GM12878 (cell line): ENCODE results near the gene ITGAD. TPM values are rescaled to one million over a fixed set of nuclear protein-coding genes. Genes with fewer than 3 reads are reported as not detected.
A peak's percentile ranks its signal among the peaks of the same experiment; 100 is the strongest.

ENCODE experiments used
- ATAC-seq: fragments of 200-7000 bp; cut with Tn5 transposase; 3 replicates; pipeline ENCODE4 v1.9.1; 2020; ENCODE audit warnings: mild to moderate bottlenecking, moderate library complexity
- BruUV-seq: library from RNA; stranded (reverse); fragments of 400-500 nt; replicated peaks from 2 replicates; lab custom pipeline; 2021; lab: Mats Ljungman, UMichigan
- CTCF ChIA-PET: fragments of 300-600 bp; sonication (Branson Sonifier 250); formaldehyde crosslinking; extraction: SDS; loops from one replicate; lab custom pipeline; 2021; ENCODE audit warnings: inconsistent platforms; lab: Yijun Ruan, JAX
- POLR2A ChIA-PET: fragments of 350-600 bp; formaldehyde crosslinking; extraction: SDS; loops from one replicate; lab custom pipeline; 2021; ENCODE audit warnings: inconsistent platforms; lab: Charles Lee
- RAD21 ChIA-PET: fragments of 300-600 bp; sonication (Branson Sonifier 250); formaldehyde crosslinking; loops from one replicate; lab custom pipeline; 2023; ENCODE audit warnings: antibody characterized with exemption; ENCODE audit not compliant: unreplicated experiment; lab: Charles Lee
- SMC1A ChIA-PET: fragments of 300-600 bp; sonication (Branson Sonifier 250); formaldehyde crosslinking; loops from one replicate; lab custom pipeline; 2023; ENCODE audit not compliant: unreplicated experiment, uncharacterized antibody; lab: Charles Lee
- DNase-seq: peaks from one replicate; pipeline ENCODE4 v3.0.0-alpha.2; 2011; ENCODE audit warnings: low read depth, low spot score
- FAIRE-seq: peaks from 3 replicates; lab custom pipeline; 2011; peaks lifted over from hg19 to GRCh38; lab: Jason Lieb, UNC
- H2AFZ ChIP-seq: 2 replicates; pipeline ENCODE4 v1.6.0; 2011; ENCODE audit warnings: low read depth, low read length, control low read depth; ENCODE audit not compliant: control insufficient read depth
- H3K27ac ChIP-seq: 2 replicates; pipeline ENCODE4 v1.5.1; 2011; ENCODE audit warnings: control low read depth; ENCODE audit not compliant: control insufficient read depth, insufficient read depth
- H3K27me3 ChIP-seq, 2 experiments: replicated peaks in 1 of 2; 2 replicates each; pipeline versions ENCODE4 v1.6.0 to v1.6.1; 2011; ENCODE audit warnings: low read length in 1 of 2; ENCODE audit not compliant: control insufficient read depth in 2 of 2, insufficient read depth in 2 of 2
- H3K36me3 ChIP-seq, 2 experiments: 2 replicates each; pipeline ENCODE4 v1.5.1; 2011; ENCODE audit warnings: low read length in 1 of 2; ENCODE audit not compliant: control insufficient read depth in 2 of 2, insufficient read depth in 2 of 2
- H3K4me1 ChIP-seq: 2 replicates; pipeline ENCODE4 v1.6.1; 2011; ENCODE audit warnings: mild to moderate bottlenecking, low read length, moderate library complexity, mixed read lengths; ENCODE audit not compliant: control insufficient read depth, insufficient read depth
- H3K4me2 ChIP-seq: 2 replicates; pipeline ENCODE4 v1.6.0; 2011; ENCODE audit warnings: control low read depth; ENCODE audit not compliant: control insufficient read depth, insufficient read depth
- H3K4me3 ChIP-seq: fragments of 200-600 bp; sonication (generic); 2 replicates; pipeline ENCODE4 v1.5.1; 2016
- H3K79me2 ChIP-seq: 2 replicates; pipeline ENCODE4 v1.6.0; 2011; ENCODE audit warnings: low read length; ENCODE audit not compliant: control insufficient read depth, insufficient read depth
- H3K9ac ChIP-seq: 2 replicates; pipeline ENCODE4 v1.8.0; 2011; ENCODE audit warnings: low read length, control low read depth, mixed read lengths; ENCODE audit not compliant: control insufficient read depth, insufficient read depth
- H3K9me3 ChIP-seq: replicated peaks from 3 replicates; pipeline ENCODE4 v1.5.1; 2011; ENCODE audit warnings: mild to moderate bottlenecking, low read length; ENCODE audit not compliant: control insufficient read depth, insufficient read depth
- H4K20me1 ChIP-seq: 2 replicates; pipeline ENCODE4 v1.6.0; 2011; ENCODE audit not compliant: control insufficient read depth, insufficient read depth
- ATF7 ChIP-seq: fragments of 450-650 bp; IDR thresholded peaks from 2 replicates; pipeline ENCODE4 v1.6.1; 2016; ENCODE audit warnings: low read depth, mild to moderate bottlenecking
- BACH1 ChIP-seq: fragments of 450-650 bp; IDR thresholded peaks from 2 replicates; pipeline ENCODE4 v1.6.1; 2017; ENCODE audit warnings: mild to moderate bottlenecking, borderline replicate concordance
- CHD1 ChIP-seq: IDR thresholded peaks from 2 replicates; pipeline ENCODE4 v1.6.1; 2012; ENCODE audit warnings: low read depth, low read length, improper control_type of control experiment
- CREM ChIP-seq: IDR thresholded peaks from 2 replicates; pipeline ENCODE4 v1.6.1; 2014; ENCODE audit warnings: antibody characterized with exemption, low read depth
- KDM1A ChIP-seq: fragments of 200-600 bp; sonication (generic); IDR thresholded peaks from 2 replicates; pipeline ENCODE4 v1.6.1; 2016; ENCODE audit warnings: borderline replicate concordance
- NRF1 ChIP-seq: conservative IDR thresholded peaks from 2 replicates; pipeline ENCODE4 v1.6.1; 2011; ENCODE audit warnings: mild to moderate bottlenecking, low read depth, low read length, improper control_type of control experiment
- POLR2AphosphoS2 ChIP-seq: IDR thresholded peaks from 2 replicates; pipeline ENCODE4 v1.6.1; 2011; ENCODE audit warnings: low read depth, mild to moderate bottlenecking, low read length, improper control_type of control experiment, moderate library complexity
- RELA ChIP-seq: fragments of 450-650 bp; IDR thresholded peaks from 2 replicates; pipeline ENCODE4 v1.8.0; 2014; ENCODE audit warnings: borderline replicate concordance; ENCODE audit not compliant: partially characterized antibody
- RFX5 ChIP-seq: IDR thresholded peaks from 2 replicates; pipeline ENCODE4 v1.6.1; 2011; ENCODE audit warnings: low read depth, low read length, improper control_type of control experiment
- WGBS: methylation state at CpG from one replicate; pipeline ENCODE4 v1.1.6; 2016; ENCODE audit warnings: low lambda C conversion rate; ENCODE audit not compliant: insufficient replicate concordance, insufficient coverage; ENCODE audit errors: missing lambda C conversion rate; 5-methylcytosine and 5-hydroxymethylcytosine counted together
- in situ Hi-C: fragments of 300-500 bp; cut with MboI; formaldehyde crosslinking; loops from 9 replicates; pipeline ENCODE4 v1.14.3; 2018; ENCODE audit warnings: mixed read lengths
- intact Hi-C: fragments of 100-400 bp; cut with micrococcal nuclease; formaldehyde crosslinking; loops from one replicate; pipeline ENCODE4 v1.14.2; 2022; ENCODE audit not compliant: unreplicated experiment
- polyA plus RNA-seq, 11 experiments: library from polyadenylated mRNA; depleted of rRNA in 4 of 11; unstranded in 6 of 11; stranded (reverse) in 5 of 11; fragments of >200 nt; fragmentation: Nextera tagmentation in 4 of 11; fragmentation: Illumina TruSeq in 1 of 11; extraction: Ambion mirVana in 4 of 11; extraction: Trizol in 1 of 11; gene quantifications; 1 replicate in 1 of 11; 2 replicates in 10 of 11; pipeline versions ENCODE4 v1.2.1 to v1.2.3, GENCODE V29; 2011 to 2016; ENCODE audit warnings: inconsistent platforms in 2 of 11, missing spikeins in 2 of 11, low read depth in 1 of 11
- total RNA-seq, 4 experiments: library from RNA; depleted of rRNA in 3 of 4; stranded (reverse); fragments of >200 nt in 3 of 4; fragmentation: Illumina TruSeq in 1 of 4; extraction: Trizol in 1 of 4; gene quantifications; 2 replicates each; pipeline versions ENCODE4 v1.2.1 to v1.2.3, GENCODE V29; 2013 to 2021
- TF ChIP-seq, protein P1 (sequence below): IDR thresholded peaks from 2 replicates; pipeline ENCODE4 v1.6.1; 2011; ENCODE audit warnings: low read depth, mild to moderate bottlenecking, low read length, moderate library complexity, borderline replicate concordance; ENCODE audit errors: extremely low read depth
- TF ChIP-seq, protein P2 (sequence below): fragments of 450-650 bp; IDR thresholded peaks from 2 replicates; pipeline ENCODE4 v1.6.1; 2018; ENCODE audit warnings: borderline replicate concordance, mild to moderate bottlenecking; ENCODE audit not compliant: partially characterized antibody
- TF ChIP-seq, protein P3 (sequence below): IDR thresholded peaks from 2 replicates; pipeline ENCODE4 v1.6.1; 2011; ENCODE audit warnings: borderline replicate concordance, low read depth, mild to moderate bottlenecking, moderate library complexity, mixed read lengths, low read length; ENCODE audit not compliant: insufficient read depth; ENCODE audit errors: extremely low read length

Gene ITGAD
- total and polyA plus RNA-seq, 10 of the 15 experiments (the other 5 are each of a cell fraction or from before 2014, with no cell fraction given) = 0.29 to 4.0 (median 1.2) TPM

DNA sequence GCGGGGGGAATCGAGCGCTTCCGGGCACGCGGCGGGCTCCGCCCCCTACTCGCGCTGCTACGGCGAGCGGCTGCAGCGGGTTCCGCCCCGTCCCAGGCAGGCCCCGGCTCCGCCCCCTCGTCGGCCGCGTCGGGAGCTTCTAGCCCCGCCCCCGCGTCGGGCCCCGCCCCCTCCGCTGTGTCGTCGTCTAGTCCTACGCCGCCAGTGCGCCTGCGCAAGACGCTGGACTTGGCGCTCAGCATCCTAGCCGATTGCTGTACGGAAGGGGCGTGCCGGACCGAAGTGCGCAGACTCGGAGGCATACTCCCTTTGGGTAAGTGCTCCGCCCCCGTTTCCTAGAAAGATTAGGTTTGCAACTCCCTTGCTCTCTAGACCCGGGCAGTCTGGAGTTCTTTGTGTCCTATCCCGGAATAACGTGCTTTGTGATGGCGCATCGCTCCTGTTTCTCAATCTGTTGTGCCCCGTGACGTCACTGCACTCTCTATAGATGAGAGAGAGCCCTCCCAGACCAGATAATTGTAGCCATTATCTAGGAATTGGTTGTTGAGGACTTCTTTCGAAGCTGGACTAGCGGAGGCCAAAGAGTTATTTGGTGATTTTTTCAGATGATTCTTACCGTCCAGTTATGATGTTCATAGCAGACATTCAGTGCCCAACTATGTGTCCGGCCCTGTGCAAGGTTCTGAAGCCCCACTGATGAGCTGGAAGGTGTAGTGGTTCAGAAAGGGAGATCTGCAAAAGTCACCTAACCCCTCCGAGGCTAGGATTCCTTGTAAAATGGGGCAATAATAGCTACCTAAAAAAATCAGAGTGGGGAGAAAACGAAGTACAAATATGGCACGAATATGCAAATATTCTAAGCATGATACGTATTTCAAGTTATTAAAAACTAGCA, 66.8 kb downstream of the ITGAD start:
- peak overlapping the region; percentile 96 for H3K9ac ChIP-seq
- RAD21 ChIA-PET = interaction anchor here (0.6 to 4.0 kb wide), 18 partner anchors 14 to 506 kb away, joined by 3 to 21 read pairs (median 3); partner anchors contain the start of genes FUS, ITGAX, RUSF1 and ZNF646
- peaks cover 46% of the 10 kb centered on the region for H3K79me2 ChIP-seq
- peak; percentile 96 for DNase-seq
- peak; percentile 29 for TF ChIP-seq RELA
- TF ChIP-seq, protein P1, sequence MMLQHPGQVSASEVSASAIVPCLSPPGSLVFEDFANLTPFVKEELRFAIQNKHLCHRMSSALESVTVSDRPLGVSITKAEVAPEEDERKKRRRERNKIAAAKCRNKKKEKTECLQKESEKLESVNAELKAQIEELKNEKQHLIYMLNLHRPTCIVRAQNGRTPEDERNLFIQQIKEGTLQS = no peak
- no peak for TF ChIP-seq RFX5
- TF ChIP-seq ATF7 = peak; percentile 67
- TF ChIP-seq, protein P2, sequence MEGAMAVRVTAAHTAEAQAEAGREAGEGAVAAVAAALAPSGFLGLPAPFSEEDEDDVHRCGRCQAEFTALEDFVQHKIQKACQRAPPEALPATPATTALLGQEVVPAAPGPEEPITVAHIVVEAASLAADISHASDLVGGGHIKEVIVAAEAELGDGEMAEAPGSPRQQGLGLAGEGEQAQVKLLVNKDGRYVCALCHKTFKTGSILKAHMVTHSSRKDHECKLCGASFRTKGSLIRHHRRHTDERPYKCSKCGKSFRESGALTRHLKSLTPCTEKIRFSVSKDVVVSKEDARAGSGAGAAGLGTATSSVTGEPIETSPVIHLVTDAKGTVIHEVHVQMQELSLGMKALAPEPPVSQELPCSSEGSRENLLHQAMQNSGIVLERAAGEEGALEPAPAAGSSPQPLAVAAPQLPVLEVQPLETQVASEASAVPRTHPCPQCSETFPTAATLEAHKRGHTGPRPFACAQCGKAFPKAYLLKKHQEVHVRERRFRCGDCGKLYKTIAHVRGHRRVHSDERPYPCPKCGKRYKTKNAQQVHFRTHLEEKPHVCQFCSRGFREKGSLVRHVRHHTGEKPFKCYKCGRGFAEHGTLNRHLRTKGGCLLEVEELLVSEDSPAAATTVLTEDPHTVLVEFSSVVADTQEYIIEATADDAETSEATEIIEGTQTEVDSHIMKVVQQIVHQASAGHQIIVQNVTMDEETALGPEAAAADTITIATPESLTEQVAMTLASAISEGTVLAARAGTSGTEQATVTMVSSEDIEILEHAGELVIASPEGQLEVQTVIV = peak; percentile 17
- TF ChIP-seq CREM = peak; percentile 74
- TF ChIP-seq KDM1A = no peak
- TF ChIP-seq POLR2AphosphoS2 = peak; percentile 63; the same call in 1 of the 2 replicates
- 0 out of 2 replicates have a peak, but pooled peaks have one; percentile 54 for TF ChIP-seq CHD1
- TF ChIP-seq BACH1 = 0 out of 2 replicates have a peak, but pooled peaks have one; percentile 56
- peak; percentile 92 for TF ChIP-seq NRF1
- TF ChIP-seq, protein P3, sequence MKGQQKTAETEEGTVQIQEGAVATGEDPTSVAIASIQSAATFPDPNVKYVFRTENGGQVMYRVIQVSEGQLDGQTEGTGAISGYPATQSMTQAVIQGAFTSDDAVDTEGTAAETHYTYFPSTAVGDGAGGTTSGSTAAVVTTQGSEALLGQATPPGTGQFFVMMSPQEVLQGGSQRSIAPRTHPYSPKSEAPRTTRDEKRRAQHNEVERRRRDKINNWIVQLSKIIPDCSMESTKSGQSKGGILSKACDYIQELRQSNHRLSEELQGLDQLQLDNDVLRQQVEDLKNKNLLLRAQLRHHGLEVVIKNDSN = peak; percentile 19
- peak overlapping the region; percentile 95 for H3K4me3 ChIP-seq
- SMC1A ChIA-PET = interaction anchor here (0.9 to 4.1 kb wide), 18 partner anchors 14 to 506 kb away, joined by 3 to 26 read pairs (median 4); partner anchors contain the start of genes ZNF267, ZNF646 and ZNF668
- under 1% methylated on average over 53 of the region's 61 CpGs for WGBS
- CTCF ChIA-PET = interaction anchor here (0.8 to 7.0 kb wide), 47 partner anchors 8 to 506 kb away, joined by 3 to 71 read pairs (median 4); partner anchors contain the start of genes PYCARD, RUSF1, TGFB1I1 and ZNF267
- no peaks in the 10 kb centered on the region for H3K27me3 ChIP-seq
- H4K20me1 ChIP-seq = peaks cover 7% of the 10 kb centered on the region; the same call in 1 of the 2 replicates
- POLR2A ChIA-PET = interaction anchor here (0.6 to 4.0 kb wide), 14 partner anchors 41 to 465 kb away, joined by 3 to 20 read pairs (median 4); partner anchors contain the start of genes FUS, KAT8, RUSF1 and ZNF267
- peaks cover 16% of the 10 kb centered on the region for H3K4me1 ChIP-seq
- in situ Hi-C loops (loop anchor here (5.0 kb wide), 2 partner anchors 237 to 407 kb away; no protein-coding TSS in a partner anchor), intact Hi-C loops (loop anchor here (1.0 to 5.0 kb wide), 4 partner anchors 18 to 408 kb away; partner anchors contain the start of genes RUSF1 and ZNF843)
- H3K27ac ChIP-seq = peak overlapping the region; percentile 100
- BruUV-seq = no TSS peak
- H3K36me3 ChIP-seq = peaks cover 0 to 18% of the 10 kb centered on the region in 2 experiments; a peak in 3 of 4 replicates
- peak overlapping the region; percentile 84 for H3K4me2 ChIP-seq
- H3K9me3 ChIP-seq = no peaks in the 10 kb centered on the region
- FAIRE-seq = no peak
- ATAC-seq = peak; percentile 81
- H2AFZ ChIP-seq = peak overlapping the region; percentile 98
